K562 treated with DMSO at 1 percent for 4 hours (cell line): ENCODE measurements around the gene DTX4. TPM values are rescaled to one million over a fixed set of nuclear protein-coding genes. Genes with fewer than 3 reads are reported as not detected.

Experiments used
- total RNA-seq: library from RNA; unstranded; fragments of 300-600 nt; gene quantifications from 2 replicates; pipeline ENCODE4 v1.2.3, GENCODE V29; 2022; ENCODE audit not compliant: insufficient read depth

DTX4 gene
- not detected in 2 replicates for total RNA-seq

DNA sequence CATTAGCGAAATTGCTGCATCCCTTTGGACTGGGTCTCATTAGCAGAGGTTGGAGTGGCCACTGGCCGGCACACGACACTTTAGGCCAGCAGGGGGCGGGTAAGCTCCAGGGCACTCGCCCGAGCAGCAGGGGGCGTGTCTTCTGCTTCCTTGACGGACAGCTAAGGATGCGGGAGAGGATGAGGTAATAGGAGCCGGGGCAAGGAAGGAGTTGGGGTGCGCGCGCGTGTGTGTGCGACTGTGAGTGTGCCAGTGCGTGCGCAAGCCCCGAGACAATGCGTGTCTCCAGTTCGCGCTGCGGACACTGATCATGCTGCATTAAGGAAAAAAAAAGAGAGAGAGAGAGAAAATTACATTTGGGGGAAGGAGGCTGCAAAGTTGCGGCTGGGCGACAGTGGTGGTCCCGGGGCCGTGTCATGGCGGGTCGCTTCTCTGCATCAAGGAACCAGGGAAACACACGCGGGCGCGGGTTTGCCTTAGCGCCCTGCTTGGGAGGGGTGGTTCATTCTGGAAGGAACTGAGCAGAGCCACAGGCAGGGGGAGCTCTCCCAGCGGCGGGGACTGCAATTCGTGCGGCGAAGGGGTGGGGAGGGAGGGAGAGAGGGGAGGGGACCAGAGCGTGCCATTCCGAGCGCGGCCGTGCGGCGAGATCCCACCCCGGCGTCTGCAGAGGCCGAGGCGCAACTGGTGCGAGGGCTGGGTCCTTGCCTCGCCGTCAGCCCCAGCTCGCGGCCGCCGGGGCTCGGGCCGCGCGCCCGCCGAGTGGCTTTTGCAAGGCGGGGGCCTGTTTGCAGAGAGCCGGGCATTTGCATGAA, at the start of gene DTX4:
Gene DTX4 (plus strand): TSS at position 625 of the 815 bp plus-strand sequence. CDS start 464 bp downstream, outside the sequence.

DNA sequence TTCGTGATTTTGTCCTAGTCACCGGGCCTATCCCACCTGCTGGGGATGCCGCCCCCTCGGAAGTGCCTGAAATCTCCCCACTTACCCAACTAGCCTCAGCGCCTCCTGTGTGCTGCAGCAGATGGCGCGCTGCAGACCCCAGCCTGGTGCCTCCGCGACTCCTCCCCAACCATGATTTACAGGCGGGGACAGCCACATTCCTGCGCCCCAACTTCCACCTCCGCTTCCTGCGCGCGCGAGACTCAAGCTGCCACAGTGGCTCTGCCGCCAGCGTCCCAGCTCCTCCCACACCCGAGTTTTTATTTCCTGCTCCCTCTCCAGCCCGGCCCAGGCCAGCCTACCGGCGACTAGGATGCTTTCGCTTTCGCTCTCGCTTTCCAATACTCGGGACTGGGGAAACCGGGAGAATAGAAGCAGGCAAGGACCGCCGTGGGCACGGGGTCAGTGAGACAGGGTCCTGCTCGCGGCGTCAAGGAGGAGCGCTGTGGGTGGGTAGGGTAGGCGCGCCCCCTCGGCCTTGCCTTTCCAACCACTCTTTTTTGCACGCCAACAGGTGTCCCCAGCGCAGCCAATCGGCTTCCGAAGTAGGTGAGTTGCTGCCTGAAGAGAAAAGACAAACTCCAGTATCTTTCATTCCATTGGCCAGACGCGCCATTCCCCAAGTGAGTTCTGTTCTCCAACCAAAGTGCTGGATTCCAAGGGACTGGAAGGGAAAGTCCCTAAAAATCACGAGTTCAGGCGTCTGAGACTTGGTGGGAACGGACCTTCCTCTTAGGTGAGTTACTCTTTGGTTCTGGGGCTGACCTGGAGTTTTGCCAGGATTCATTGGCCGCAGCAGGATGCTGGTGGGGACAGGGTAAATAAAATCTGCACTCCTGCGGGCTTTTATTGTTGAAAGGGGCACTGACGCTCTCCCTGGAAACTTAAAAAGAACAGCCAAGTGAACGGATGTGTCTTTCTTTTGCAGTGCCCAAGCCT, 29.1 kb upstream of the DTX4 start, which contains the start of gene FAM111A:
Gene FAM111A (plus strand): TSS at position 327 of the 978 bp plus-strand sequence. CDS start 6,017 bp downstream, outside the sequence.

DNA sequence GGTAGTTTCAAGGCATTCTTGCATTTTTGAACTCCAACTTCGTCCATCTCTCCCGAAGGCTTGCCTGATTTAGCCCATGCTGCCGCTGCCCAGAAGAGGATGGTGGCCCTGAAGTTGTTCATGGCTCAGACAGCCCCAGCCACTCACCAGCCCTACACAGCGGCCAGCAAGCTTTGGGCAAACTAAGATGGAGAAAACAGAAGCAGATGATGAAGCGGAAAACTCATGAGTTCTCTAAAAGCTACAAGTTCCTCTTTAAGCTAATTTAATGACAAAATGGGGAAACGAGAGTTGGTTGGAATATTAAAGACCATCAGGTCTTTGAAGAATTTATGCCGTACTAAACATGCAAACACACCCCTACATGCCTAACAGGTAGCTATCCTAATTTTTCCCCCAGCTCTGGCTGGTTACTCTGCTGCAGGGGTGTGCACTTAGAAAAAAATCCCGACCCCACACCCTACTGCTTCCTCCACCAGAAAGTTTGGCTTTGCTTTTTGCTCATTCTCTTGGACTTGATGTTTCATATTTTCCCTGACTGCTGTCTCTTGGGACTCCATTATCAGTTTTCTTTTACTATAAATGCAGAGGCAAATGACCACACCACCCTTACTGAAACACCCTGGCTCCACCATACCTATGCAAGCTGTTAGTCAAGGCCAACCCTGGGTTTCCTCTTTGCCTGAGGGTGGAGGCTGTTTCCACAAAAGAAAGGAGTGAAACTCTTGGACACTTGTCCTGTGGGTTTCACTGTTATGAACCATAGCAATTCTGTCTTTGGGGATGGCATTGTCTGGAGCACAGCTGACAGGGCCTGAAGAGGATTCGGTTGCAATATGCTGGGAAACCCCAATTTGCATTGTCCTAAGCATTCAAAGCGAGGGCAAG, 41.1 kb downstream of the DTX4 start, which contains the start of gene MPEG1:
Gene MPEG1 (minus strand): TSS at position 184 of the 888 bp plus-strand sequence. CDS start 62 bp downstream, at position 122.

Other genes with a start within 250 kb of the DTX4 start
- gene GLYATL1, start 232.6 kb upstream of the DTX4 start, total RNA-seq, result not detected in 2 replicates
- gene GLYATL1B, start 85.8 kb upstream of the DTX4 start, total RNA-seq, result not detected in 2 replicates
- gene FAM111B, start 64.9 kb upstream of the DTX4 start, total RNA-seq, result not detected in 2 replicates
- gene FAM111A, start 29.3 kb upstream of the DTX4 start, total RNA-seq, result 21.5 and 26.6 TPM in 2 replicates
- not detected in 2 replicates for gene MPEG1, start 40.8 kb downstream of the DTX4 start, total RNA-seq
- not detected in 2 replicates for gene OR5AN1, start 186.8 kb downstream of the DTX4 start, total RNA-seq